ENCODE measurements around the gene CSTB.

GRCh38 chr21:43824333-43825241, 48.5 kb upstream of the CSTB start:
- TF ChIP-seq POLR2AphosphoS5 (IDR thresholded peaks at IDR 0.05; ENCODE audit: low read depth, low read length) (no peak), POLR2A (IDR thresholded peaks at IDR 0.05; ENCODE audit: low read depth, low read length) (no peak), TAF1 (IDR thresholded peaks at IDR 0.05; ENCODE audit: low read depth, low read length) (no peak), SPI1 (IDR thresholded peaks at IDR 0.05; ENCODE audit: low read depth, low read length) (no peak)

Measured in GM12891 (cell line).